GM21526 (cell line): ENCODE results near the gene SOX4.
"Not testable (repeated sequence)": the region's sequence is repeated elsewhere in the genome, so short reads cannot be mapped to it uniquely, and the experiment has no call there.

Experiments used
- ATAC-seq: cut with Tn5 transposase; IDR thresholded peaks from one replicate; pipeline ENCODE4 v1.9.1; 2021; ENCODE audit warnings: moderate library complexity; ENCODE audit not compliant: unreplicated experiment, low FRiP score

The SOX4 gene

GRCh38 chr6:21593412-21593926 lies at the start of gene SOX4:
SOX4 (plus strand) TSS chr6:21593751; CDS start chr6:21594535, 784 bp downstream.
- ATAC-seq: peak; percentile 72

GRCh38 chr6:21552286-21552685 lies 41.3 kb upstream of the SOX4 start:
- ATAC-seq: not testable (repeated sequence)

GRCh38 chr6:21554286-21554685 lies 39.3 kb upstream of the SOX4 start:
- ATAC-seq: no peak

GRCh38 chr6:21555197-21555596 lies 38.4 kb upstream of the SOX4 start:
- ATAC-seq: no peak

GRCh38 chr6:21556511-21556910 lies 37.0 kb upstream of the SOX4 start:
- no peak for ATAC-seq

GRCh38 chr6:21556968-21557721 lies 36.4 kb upstream of the SOX4 start:
- ATAC-seq: no peak

- no peak for ATAC-seq
Observed at GRCh38 chr6:21559238-21559637, 34.3 kb upstream of the SOX4 start.

- no peak for ATAC-seq
Observed at GRCh38 chr6:21560249-21560648, 33.3 kb upstream of the SOX4 start.

- ATAC-seq: no peak
Observed at GRCh38 chr6:21565431-21565830, 28.1 kb upstream of the SOX4 start.

GRCh38 chr6:21578523-21578922 lies 15.0 kb upstream of the SOX4 start:
- ATAC-seq: no peak

GRCh38 chr6:21582651-21583050 lies 10.9 kb upstream of the SOX4 start:
- ATAC-seq: no peak

GRCh38 chr6:21586300-21586699 lies 7.3 kb upstream of the SOX4 start:
- no peak for ATAC-seq

- ATAC-seq: no peak
Observed at GRCh38 chr6:21586740-21587178, 6.8 kb upstream of the SOX4 start.

GRCh38 chr6:21587179-21587960 lies 6.2 kb upstream of the SOX4 start:
- ATAC-seq: peak; percentile 35

GRCh38 chr6:21587961-21588480 lies 5.5 kb upstream of the SOX4 start:
- peak; percentile 49 for ATAC-seq

- ATAC-seq: peak; percentile 29
Observed at GRCh38 chr6:21588481-21589351, 4.8 kb upstream of the SOX4 start.

GRCh38 chr6:21589352-21590345 lies 3.9 kb upstream of the SOX4 start:
- ATAC-seq: peak; percentile 33

GRCh38 chr6:21590346-21590745 lies 3.2 kb upstream of the SOX4 start:
- no peak for ATAC-seq

GRCh38 chr6:21591446-21591845 lies 2.1 kb upstream of the SOX4 start:
- ATAC-seq: no peak
